ENCODE results near the gene ERICH2.

- TF ChIP-seq CTCF (IDR thresholded peaks at IDR 0.05) = no peak
- TF ChIP-seq POLR2A (IDR thresholded peaks at IDR 0.05) = no peak
- TF ChIP-seq POLR2AphosphoS5 (IDR thresholded peaks at IDR 0.05) = no peak
These were observed 8.6 kb upstream of the ERICH2 start for GRCh38 chr2:170761572-170761971.
